Muscle of back (tissue), 11 donors: ENCODE data around the gene LRBA. TPM values are rescaled to one million over a fixed set of nuclear protein-coding genes. Genes with fewer than 3 reads are reported as not detected.
"Not testable (repeated sequence)": the region's sequence is repeated elsewhere in the genome, so short reads cannot be mapped to it uniquely, and the experiment has no call there.

ENCODE experiments used
- DNase-seq, 3 donors: peaks; one replicate each; pipeline versions ENCODE4 v3.0.0 to v3.0.0-alpha.2; 2013
- polyA plus RNA-seq, 10 donors: library from polyadenylated mRNA; unstranded; fragments of 120-200 nt; gene quantifications; one replicate each; pipeline ENCODE4 v1.2.1, GENCODE V29; 2013; ENCODE audit not compliant: insufficient read length in 10 of 10

LRBA gene
- polyA plus RNA-seq, 10 donors: 20.1 to 31.2 (median 24.3) TPM

GRCh38 chr4:151022586-151022985 lies 7.5 kb upstream of the LRBA start:
- no peak for DNase-seq

DNA sequence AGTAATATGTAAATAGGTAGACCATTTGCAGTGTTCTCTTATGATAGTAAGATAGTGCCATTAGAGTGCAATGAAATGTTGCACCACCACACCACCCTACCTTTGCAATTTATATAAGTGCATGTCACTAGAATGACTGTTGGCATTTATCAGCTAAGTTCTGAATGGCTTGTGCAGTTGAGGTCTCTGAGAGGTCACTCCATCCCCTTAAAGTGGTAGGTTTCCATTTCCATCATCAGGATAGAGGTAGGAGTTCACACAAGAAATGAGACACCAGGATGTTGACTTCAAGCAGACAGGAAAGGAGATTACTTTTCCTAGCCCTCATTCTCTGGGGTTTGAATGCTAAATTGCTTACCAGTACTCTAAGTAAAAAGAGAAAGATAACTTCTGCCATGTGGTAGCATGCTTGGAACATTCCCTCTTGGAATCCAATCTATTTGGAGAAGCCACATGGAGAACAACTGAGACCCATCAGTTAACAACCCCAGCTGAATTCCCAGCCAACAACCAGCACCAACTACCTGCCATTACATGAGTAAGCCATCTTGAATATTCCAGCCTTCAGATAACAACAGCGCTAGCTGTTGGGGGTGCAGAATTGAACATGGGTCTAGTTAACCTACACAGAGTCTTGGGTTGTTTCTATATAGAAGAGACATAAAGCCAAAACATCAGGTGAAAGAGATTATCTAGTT lies 6.7 kb upstream of the LRBA start:
- no peak for DNase-seq

DNA sequence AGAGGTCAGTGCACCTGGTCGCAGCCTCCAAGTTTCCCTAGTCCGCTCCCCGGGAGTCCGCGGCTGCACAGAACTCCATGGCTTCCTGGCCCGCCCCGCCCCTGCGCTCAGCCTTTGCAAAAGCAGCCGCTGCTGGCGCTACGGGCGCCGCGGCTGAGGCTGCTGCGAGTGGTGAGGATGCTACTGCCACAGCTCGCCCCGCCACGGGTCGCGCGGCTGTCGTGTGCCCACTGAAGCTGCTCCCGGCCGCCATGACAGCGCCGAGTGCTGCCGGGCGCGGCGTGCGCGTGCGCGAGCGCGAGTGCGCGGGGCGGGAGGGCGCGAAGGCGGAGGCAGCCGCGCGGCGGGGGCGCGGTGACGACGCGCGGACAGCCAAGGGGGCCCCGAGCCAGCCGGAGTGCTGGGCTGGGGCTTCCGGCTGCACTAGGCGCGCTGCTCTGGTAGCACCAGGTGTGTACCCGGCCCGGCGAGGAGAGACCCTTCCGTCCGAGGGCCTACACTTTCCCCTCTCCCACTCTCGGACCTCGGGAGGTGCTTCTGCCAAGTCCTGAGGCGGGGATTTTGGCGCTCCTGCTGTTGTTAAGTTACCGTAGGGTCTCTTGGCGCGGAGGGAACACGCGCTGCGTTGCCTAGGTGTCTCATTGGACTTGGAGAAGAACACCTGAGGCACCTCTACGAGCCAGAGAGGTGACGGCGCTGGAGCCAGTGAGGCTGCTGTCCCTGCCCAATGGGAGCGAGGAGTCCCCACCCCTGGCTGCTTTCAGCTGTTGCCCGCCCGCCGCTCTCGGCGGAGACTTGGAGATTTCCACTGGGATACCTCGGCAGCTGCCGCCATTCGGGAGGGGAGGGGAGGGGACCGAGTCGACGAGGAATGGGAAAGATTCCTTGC lies 619 bp upstream of the LRBA start:
- DNase-seq: peak; percentile 78 to 94 (median 89)

DNA sequence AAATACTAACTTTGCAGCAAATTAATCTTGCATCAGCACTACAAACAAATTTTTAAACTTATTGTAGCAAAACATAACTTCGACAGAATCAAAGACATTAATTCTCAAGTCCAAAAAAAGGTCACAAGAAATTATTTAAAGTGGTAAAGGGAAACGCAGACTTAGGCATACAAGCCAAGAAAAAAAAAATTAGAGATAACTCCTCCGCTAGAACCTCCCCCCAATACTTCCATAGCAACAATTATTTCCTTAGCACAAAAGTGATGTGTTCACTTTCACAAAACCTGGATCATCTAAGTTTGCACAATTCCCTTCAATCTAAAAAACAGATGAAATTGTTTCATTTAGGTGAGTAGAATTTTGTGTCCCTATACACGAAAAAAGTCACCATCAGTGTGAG lies 1.1 kb downstream of the LRBA start:
- peak in 1 of 3 donors; percentile 7 for DNase-seq

DNA sequence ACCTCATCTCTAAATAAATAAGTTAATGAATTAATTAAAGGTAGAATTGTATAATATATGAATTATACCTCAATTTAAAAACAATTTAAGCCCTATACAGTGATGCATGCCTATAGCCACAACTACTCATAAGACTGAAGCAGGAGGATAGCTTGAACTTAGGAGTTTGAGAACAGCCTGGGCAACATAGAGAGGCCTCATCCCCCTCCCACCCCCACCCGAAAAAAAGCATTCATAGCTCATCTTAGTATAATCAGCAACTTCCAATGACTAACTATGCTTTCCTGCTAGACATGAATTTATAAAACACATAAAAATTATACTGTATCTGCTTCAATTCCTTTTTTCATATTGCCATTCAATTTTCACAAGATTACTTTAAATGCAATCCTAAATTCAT lies 1.6 kb downstream of the LRBA start:
- no peak for DNase-seq

DNA sequence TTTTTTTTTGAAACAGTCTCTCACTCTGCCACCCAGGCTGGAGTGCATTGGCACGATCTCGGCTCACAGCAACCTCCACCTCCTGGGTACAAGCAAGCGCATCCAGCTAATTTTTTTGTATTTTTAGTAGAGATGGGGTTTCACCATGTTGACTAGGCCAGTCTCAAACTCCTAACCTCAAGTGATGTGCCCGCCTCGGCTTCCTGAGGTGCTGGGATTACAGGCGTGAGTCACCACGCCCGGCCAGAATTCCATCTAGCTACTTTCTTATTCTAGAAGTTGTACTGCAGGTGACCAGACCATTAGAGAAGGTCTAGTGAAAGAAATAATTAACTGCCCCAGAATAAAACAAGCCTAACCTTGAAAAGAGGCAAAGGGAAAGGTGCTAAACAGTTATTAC lies 2.3 kb downstream of the LRBA start:
- no peak for DNase-seq

- DNase-seq: no peak
Measured at GRCh38 chr4:151012376-151012775, 2.7 kb downstream of the LRBA start.

DNA sequence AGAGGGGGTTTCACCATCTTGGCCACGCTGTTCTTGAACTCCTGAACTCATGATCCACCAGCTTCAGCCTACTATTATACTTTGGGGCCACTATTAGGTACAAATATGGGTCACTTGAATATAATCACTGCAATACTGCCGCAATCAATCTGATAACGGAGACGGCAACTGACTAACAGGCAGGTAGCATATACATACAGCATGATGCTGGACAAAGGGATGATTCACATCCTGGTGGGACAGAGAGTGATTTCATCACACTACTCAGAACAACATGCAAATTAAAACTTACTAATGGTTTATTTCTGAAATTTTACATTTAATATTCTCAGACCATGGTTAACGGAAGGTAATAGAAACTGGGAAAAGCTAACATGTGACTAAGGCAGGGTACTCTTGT lies 10.9 kb downstream of the LRBA start:
- no peak for DNase-seq

DNA sequence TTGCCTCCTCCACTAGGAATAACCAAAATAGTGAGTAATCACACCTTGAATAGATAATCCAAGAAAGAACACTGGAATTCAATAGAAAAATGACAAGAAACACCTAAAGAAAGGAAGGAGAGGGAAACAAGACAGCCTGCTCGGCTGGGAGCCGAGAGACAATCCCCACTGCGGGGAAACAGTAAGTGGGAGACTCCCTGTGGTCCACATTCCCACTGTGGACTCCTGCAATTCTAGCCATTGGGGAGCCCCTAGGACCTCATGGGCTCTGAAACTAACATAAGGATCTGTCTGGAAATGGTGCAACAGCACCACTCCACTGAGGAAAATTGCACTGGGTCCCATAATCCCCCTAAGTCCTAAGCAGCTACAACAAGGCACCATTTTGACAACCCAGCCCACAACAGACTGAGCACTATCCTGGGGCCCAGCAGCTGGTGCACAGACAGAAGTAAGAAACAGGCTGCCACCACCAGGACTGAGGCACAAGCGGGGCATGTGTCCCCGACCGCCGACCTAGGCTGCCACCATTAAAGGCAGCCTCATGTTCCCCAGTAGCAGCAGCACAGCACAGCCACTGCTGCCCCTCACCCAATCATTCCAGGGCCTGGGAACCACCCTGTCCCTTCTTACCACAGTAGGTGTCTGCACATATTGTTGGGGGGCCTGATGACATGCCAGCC lies 14.2 kb downstream of the LRBA start:
- no peak for DNase-seq

DNA sequence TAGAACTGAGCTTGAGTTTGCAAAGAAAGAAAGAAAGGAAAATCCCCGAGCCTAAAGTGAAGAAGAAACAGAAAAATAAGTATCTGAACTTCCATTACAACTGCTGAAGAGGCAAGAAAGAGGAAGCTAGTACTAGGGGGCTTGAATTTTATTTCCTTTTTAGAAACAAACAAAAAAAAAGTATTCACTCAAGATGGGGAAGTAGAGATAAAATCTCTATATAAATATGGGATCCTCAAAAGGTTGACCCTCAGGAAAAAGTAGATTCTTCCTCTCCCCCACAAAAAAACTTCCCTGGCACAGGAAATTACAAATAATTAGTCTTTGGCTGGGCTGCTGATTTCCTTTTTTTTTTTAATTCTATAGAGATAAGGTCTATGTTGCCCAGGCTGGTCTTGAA lies 16.0 kb downstream of the LRBA start:
- no peak for DNase-seq

DNA sequence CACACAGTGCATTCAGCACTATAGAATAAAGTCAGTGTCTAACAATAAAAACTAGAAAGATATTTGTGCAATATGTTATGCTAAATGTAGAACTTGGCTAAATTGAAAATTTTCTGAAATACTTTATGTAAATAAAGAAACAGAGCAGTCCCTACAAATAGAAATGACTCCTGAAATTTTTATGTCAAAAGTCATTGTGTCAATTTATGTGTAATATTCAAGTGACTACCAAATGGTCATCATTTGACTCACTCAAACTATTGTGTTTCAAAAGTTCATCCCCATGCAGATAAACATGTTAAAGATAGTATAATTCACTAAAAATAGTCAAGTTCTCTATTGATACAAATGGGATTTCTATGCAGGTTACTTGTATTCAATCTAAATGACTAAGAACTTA lies 17.9 kb downstream of the LRBA start:
- DNase-seq: no peak

DNA sequence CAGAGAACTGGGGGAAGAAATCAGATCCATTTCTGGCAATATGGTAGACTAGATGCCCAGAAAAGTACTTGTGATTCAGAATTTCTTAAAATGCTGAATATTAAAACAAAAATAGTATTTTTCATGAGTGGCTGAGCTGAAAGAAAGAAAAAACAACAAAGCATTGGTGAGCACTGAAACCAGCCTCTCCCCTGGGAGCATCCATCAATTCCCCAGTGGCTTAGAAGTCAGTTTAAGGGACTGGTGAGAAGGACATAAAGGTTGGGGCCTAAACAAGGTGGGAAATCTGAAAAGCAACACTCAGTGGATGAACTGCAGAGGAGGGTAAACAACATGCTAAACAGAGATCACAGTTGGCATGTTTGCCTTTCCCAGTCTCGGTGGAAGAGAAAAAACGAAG lies 20.4 kb downstream of the LRBA start:
- no peak for DNase-seq

- not testable (repeated sequence) for DNase-seq
Measured at GRCh38 chr4:150993577-150993976, 21.5 kb downstream of the LRBA start.

- DNase-seq: no peak
Measured at GRCh38 chr4:150990993-150991392, 24.1 kb downstream of the LRBA start.

DNA sequence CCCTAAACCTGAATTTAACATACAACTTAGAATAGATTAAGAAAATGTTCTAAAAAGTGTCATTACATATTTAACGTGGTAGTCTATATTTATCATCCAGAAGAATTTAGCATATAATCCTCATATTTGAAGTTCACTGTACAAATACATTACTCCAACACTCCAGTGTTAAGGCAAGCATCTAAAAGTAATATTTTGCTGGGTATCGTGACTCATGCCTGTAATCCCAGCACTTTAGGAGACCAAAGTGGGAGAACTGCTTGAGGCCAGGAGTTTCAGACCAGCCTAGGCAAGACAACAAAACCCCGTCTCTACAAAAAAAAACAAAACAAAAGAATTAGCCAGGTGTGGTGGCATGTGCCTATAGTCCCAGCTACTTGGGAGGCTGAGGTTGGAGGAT lies 24.8 kb downstream of the LRBA start:
- DNase-seq: no peak

GRCh38 chr4:150988238-150988637 lies 26.8 kb downstream of the LRBA start:
- DNase-seq: no peak

DNA sequence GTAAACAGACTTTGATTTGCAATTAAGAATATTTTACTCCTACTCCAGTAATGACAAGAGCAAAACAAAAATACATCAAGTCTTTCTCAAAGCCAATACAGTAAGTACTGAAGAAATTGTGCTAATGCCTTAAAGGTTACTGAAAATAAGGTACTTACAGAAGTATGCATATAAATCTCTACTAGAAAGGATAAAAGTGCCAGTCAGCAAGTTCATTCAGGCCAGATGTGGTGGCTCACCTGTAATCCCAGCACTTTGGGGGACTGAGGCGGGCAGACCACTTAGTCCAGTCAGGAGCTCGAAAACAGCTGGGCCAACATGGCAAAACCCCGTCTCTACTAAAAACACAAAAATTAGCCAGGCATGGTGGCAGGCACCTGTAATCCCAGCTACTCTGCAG lies 27.9 kb downstream of the LRBA start:
- no peak for DNase-seq

DNA sequence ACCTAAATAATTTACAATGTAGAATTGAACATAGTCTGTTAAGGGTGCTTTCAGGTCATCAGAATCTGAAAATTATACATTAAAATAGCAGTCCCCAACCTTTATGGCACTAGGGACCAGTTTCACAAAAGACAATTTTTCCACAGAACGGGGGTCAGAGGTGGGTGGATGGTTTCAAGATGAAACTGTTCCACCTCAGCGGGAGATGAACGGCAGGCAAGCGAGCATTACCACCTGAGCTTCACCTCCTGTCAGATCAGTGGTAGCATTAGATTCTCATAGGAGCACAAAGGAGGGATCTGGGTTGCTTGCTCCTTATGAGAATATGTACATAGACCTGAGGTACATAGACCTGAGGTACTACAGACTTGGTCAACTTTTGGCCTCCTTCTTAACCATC lies 29.0 kb downstream of the LRBA start:
- no peak for DNase-seq

DNA sequence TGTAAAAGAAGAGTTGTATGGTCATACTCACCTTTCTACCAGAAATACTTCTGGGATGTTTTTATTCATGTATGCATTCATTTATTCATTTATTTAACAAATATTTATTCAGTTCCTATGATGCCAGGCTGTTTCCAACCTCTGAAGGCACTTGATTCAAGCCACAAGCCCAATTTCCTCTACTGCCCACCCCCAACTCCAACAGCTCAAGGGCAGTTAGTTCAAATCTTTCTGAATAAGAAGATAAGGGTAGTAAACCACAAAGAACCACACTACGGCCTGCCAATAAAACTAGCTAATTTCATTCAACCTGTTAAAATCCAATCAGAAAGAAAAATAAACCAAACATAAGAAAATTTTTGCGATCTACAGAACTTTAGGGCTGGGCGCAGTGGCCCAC lies 31.2 kb downstream of the LRBA start:
- no peak for DNase-seq

GRCh38 chr4:150982557-150983233 lies 32.4 kb downstream of the LRBA start:
- DNase-seq: no peak

GRCh38 chr4:150978738-150979575 lies 36.1 kb downstream of the LRBA start:
- no peak for DNase-seq
